Measurements from ENCODE around the gene ASH1L.
"Not testable (repeated sequence)": the region's sequence is repeated elsewhere in the genome, so short reads cannot be mapped to it uniquely, and the experiment has no call there.

The ASH1L gene

DNA sequence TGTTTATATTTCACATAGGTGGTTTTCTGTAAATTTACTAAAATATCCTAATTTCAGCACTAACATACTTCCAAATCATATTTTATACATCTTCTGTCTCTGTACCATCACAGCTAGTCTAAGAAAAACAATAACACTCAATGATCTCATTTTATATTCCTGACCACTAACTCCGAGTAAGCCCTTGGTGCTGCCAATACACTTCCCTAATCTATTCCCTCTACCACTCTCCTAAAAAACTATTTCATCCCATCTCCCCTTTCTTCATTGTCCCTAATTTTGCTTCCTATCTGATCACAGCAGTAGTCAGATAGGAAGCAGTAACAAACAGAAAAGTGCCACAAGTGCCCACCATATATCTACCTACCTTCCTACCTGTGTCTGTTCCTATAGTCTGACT is 36.2 kb downstream of the ASH1L start:
- Histone ChIP-seq H3K36me3 (ENCODE audit: insufficient read depth, insufficient read length, low read length) (peaks cover 1% of the 10 kb centered on the region), H3K27me3 (ENCODE audit: insufficient read depth, insufficient read length) (no peaks in the 10 kb centered on the region), H3K9ac (ENCODE audit: insufficient read length, low read depth) (no peak overlapping the region), H3K4me3 (ENCODE audit: insufficient read length, low read depth) (no peak overlapping the region), H3K4me1 (ENCODE audit: insufficient read depth, insufficient read length) (no peaks in the 10 kb centered on the region), H3K9me3 (ENCODE audit: insufficient read depth, low read length) (no peaks in the 10 kb centered on the region)
- no peak for DNase-seq (ENCODE audit: low read depth, low spot score)
- TF ChIP-seq SUZ12 (IDR thresholded peaks at IDR 0.05; ENCODE audit: extremely low read depth, insufficient read depth, insufficient read length) (no peak), YY1 (IDR thresholded peaks at IDR 0.05; ENCODE audit: insufficient read depth, insufficient read length) (no peak), ZNF274 (IDR thresholded peaks at IDR 0.05; ENCODE audit: low read depth, low read length) (no peak)

DNA sequence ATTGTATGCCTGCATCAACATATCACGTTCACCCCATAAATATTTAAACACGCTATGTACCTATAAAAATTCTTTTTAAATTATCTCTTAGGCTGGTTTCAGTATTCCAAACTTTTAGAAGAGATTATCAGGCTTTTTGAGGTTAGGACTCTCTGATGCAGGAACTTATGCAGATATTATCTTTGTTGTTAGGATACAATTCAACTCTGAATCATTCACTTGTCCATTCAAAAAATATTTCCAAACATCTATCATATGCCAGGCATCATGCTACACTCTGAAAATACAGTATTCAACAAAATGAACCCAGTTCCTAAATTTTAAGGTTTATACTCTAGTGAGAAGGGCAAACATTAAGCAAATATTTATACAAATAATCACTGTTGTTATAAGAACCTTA is 40.5 kb downstream of the ASH1L start:
- no peak overlapping the region for H3K9ac ChIP-seq (ENCODE audit: insufficient read length, low read depth)
- H3K36me3 ChIP-seq (ENCODE audit: insufficient read depth, insufficient read length, low read length): peaks cover 18% of the 10 kb centered on the region
- no peaks in the 10 kb centered on the region for H3K9me3 ChIP-seq (ENCODE audit: insufficient read depth, low read length)
- H3K4me3 ChIP-seq (ENCODE audit: insufficient read length, low read depth): no peak overlapping the region
- no peaks in the 10 kb centered on the region for H3K27me3 ChIP-seq (ENCODE audit: insufficient read depth, insufficient read length)
- H3K4me1 ChIP-seq (ENCODE audit: insufficient read depth, insufficient read length): no peaks in the 10 kb centered on the region
- TF ChIP-seq YY1 (IDR thresholded peaks at IDR 0.05; ENCODE audit: insufficient read depth, insufficient read length): no peak
- no peak for DNase-seq (ENCODE audit: low read depth, low spot score)

DNA sequence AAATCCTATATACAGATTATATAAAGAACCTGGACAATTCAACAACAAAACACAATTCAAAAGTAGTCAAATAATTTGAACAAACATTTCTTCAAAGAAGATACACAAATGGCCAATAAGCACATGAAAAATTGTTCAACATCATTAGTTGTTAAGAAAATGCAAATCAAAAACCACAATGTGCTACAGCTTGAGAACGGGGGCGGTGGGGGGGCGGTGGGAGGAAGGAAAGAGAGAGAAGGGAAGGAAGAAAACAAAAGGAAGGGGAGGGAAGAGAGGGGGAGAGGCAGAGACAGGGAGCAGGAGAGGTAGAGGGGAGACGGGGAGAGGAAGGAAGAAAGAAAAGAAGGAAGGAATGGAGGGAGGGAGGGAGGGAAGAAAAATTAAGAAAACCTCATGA is 44.1 kb downstream of the ASH1L start:
- Histone ChIP-seq H3K9me3 (ENCODE audit: insufficient read depth, low read length) (no peaks in the 10 kb centered on the region), H3K4me3 (ENCODE audit: insufficient read length, low read depth) (no peak overlapping the region), H3K9ac (ENCODE audit: insufficient read length, low read depth) (no peak overlapping the region), H3K27me3 (ENCODE audit: insufficient read depth, insufficient read length) (no peaks in the 10 kb centered on the region), H3K4me1 (ENCODE audit: insufficient read depth, insufficient read length) (no peaks in the 10 kb centered on the region), H3K36me3 (ENCODE audit: insufficient read depth, insufficient read length, low read length) (peaks cover 25% of the 10 kb centered on the region)
- DNase-seq (ENCODE audit: low read depth, low spot score): no peak
- TF ChIP-seq YY1 (IDR thresholded peaks at IDR 0.05; ENCODE audit: insufficient read depth, insufficient read length): no peak
- TF ChIP-seq SUZ12 (IDR thresholded peaks at IDR 0.05; ENCODE audit: extremely low read depth, insufficient read depth, insufficient read length): no peak
- TF ChIP-seq ZNF274 (IDR thresholded peaks at IDR 0.05; ENCODE audit: low read depth, low read length): no peak

DNA sequence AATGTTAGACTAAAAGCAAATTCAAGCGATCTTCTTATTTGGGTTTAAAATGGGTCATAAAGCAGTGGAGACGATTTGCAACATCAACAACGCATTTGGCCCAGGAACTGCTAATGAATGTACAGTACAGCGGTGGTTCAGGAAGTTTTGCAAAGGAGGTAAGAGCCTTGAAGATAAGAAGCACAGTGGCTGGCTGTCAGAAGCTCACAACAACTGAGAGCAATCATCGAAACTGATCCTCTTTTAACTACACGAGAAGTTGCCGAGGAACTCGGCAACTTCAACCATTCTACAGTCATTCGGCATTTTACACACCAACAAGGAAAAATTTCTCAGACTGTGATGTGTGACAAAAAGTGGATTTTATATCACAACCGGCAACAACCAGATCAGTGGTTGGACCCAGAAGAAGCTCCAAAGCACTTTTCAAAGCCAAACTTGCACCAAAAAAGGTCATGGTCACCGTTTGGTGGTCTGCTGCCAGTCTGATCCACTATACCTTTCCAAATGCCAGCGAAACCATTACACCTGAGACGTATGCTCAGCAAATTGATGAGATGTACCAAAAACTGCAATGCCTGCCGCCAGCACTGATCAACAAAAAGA is 47.9 kb downstream of the ASH1L start:
- Histone ChIP-seq H3K9me3 (ENCODE audit: insufficient read depth, low read length) (no peaks in the 10 kb centered on the region), H3K9ac (ENCODE audit: insufficient read length, low read depth) (no peak overlapping the region), H3K4me3 (ENCODE audit: insufficient read length, low read depth) (no peak overlapping the region), H3K4me1 (ENCODE audit: insufficient read depth, insufficient read length) (no peaks in the 10 kb centered on the region), H3K36me3 (ENCODE audit: insufficient read depth, insufficient read length, low read length) (peaks cover 15% of the 10 kb centered on the region), H3K27me3 (ENCODE audit: insufficient read depth, insufficient read length) (no peaks in the 10 kb centered on the region)
- TF ChIP-seq ZNF274 (IDR thresholded peaks at IDR 0.05; ENCODE audit: low read depth, low read length) (no peak), SUZ12 (IDR thresholded peaks at IDR 0.05; ENCODE audit: extremely low read depth, insufficient read depth, insufficient read length) (no peak), YY1 (IDR thresholded peaks at IDR 0.05; ENCODE audit: insufficient read depth, insufficient read length) (no peak)
- DNase-seq (ENCODE audit: low read depth, low spot score): no peak

DNA sequence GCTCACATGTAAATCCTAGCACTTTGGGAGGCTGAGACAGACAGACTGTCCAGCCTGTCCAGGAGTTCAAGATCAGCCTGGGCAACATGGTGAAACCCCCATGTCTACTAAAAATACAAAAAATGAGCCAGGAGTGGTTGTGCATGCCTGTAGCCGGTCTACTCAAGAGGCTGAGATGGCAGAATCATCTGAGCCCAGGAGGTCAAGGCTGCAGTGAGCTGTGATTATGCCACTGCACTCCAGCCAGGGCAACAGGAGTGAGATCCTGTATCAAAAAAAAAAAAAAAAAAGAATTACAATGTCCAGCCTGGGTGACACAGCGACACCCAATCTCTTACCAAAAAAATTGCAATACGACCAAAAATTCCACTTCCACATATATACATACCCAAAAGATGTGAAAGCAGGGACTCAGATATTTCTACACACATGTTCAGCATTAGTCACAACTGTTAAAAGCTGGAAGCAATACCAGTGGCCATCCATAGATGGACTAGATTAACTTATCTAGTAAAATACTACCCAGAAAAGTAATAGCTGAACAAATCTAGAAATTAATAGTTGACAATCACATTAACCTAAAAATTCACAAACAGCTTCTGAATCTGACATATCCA is 49.2 kb downstream of the ASH1L start:
- Histone ChIP-seq H3K9me3 (ENCODE audit: insufficient read depth, low read length) (no peaks in the 10 kb centered on the region), H3K9ac (ENCODE audit: insufficient read length, low read depth) (no peak overlapping the region), H3K4me1 (ENCODE audit: insufficient read depth, insufficient read length) (no peaks in the 10 kb centered on the region), H3K36me3 (ENCODE audit: insufficient read depth, insufficient read length, low read length) (peaks cover 12% of the 10 kb centered on the region), H3K4me3 (ENCODE audit: insufficient read length, low read depth) (no peak overlapping the region), H3K27me3 (ENCODE audit: insufficient read depth, insufficient read length) (no peaks in the 10 kb centered on the region)
- no peak for DNase-seq (ENCODE audit: low read depth, low spot score)
- TF ChIP-seq YY1 (IDR thresholded peaks at IDR 0.05; ENCODE audit: insufficient read depth, insufficient read length) (no peak), SUZ12 (IDR thresholded peaks at IDR 0.05; ENCODE audit: extremely low read depth, insufficient read depth, insufficient read length) (no peak), ZNF274 (IDR thresholded peaks at IDR 0.05; ENCODE audit: low read depth, low read length) (no peak)

DNA sequence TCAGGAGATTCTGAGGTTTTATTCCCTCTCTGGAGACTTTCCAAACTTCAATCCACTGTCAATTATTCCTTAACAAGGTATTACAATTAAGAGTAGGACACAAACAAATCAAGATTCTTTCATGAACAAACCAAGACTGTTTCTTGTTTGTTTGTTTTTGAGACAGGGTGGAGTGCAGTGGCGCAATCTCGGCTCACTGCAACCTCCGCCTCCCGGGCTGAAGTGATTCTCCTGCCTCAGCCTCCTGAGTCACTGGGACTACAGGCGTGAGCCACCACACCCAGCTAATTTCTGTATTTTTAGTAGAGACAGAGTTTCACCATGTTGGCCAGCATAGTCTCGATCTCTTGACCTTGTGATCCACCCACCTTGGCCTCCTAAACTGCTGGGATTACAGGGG is 51.2 kb downstream of the ASH1L start:
- not testable (repeated sequence) for DNase-seq (ENCODE audit: low read depth, low spot score); H3K4me3 ChIP-seq (ENCODE audit: insufficient read length, low read depth); H3K27me3 ChIP-seq (ENCODE audit: insufficient read depth, insufficient read length); H3K4me1 ChIP-seq (ENCODE audit: insufficient read depth, insufficient read length); H3K9ac ChIP-seq (ENCODE audit: insufficient read length, low read depth); H3K9me3 ChIP-seq (ENCODE audit: insufficient read depth, low read length)
- H3K36me3 ChIP-seq (ENCODE audit: insufficient read depth, insufficient read length, low read length): peaks cover 12% of the 10 kb centered on the region

DNA sequence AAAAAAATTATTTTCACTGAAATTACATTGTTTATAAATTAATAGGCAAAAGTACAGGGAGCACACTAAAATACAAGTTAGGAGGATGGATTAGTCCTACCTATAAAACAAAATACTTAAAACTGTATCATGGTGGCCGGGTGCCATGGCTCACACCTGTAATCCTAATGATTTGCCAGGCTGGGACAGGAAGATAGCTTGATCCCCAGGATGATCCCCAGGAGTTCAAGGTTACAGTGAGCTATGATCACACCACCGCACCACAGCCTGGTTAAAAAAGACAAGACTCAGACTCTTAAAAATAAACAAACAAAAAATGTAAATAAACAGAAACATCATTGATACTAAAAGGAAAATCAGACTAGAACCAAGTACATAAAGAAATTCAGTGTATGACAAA is 53.5 kb downstream of the ASH1L start:
- no peak for TF ChIP-seq SUZ12 (IDR thresholded peaks at IDR 0.05; ENCODE audit: extremely low read depth, insufficient read depth, insufficient read length)
- no peak for TF ChIP-seq YY1 (IDR thresholded peaks at IDR 0.05; ENCODE audit: insufficient read depth, insufficient read length)
- TF ChIP-seq ZNF274 (IDR thresholded peaks at IDR 0.05; ENCODE audit: low read depth, low read length): no peak
- DNase-seq (ENCODE audit: low read depth, low spot score): no peak
- Histone ChIP-seq H3K9ac (ENCODE audit: insufficient read length, low read depth) (no peak overlapping the region), H3K4me1 (ENCODE audit: insufficient read depth, insufficient read length) (no peaks in the 10 kb centered on the region), H3K36me3 (ENCODE audit: insufficient read depth, insufficient read length, low read length) (peaks cover 7% of the 10 kb centered on the region), H3K9me3 (ENCODE audit: insufficient read depth, low read length) (no peaks in the 10 kb centered on the region), H3K4me3 (ENCODE audit: insufficient read length, low read depth) (no peak overlapping the region), H3K27me3 (ENCODE audit: insufficient read depth, insufficient read length) (no peaks in the 10 kb centered on the region)
